ENCODE results near the gene CTNNBIP1.

CTNNBIP1 gene

DNA sequence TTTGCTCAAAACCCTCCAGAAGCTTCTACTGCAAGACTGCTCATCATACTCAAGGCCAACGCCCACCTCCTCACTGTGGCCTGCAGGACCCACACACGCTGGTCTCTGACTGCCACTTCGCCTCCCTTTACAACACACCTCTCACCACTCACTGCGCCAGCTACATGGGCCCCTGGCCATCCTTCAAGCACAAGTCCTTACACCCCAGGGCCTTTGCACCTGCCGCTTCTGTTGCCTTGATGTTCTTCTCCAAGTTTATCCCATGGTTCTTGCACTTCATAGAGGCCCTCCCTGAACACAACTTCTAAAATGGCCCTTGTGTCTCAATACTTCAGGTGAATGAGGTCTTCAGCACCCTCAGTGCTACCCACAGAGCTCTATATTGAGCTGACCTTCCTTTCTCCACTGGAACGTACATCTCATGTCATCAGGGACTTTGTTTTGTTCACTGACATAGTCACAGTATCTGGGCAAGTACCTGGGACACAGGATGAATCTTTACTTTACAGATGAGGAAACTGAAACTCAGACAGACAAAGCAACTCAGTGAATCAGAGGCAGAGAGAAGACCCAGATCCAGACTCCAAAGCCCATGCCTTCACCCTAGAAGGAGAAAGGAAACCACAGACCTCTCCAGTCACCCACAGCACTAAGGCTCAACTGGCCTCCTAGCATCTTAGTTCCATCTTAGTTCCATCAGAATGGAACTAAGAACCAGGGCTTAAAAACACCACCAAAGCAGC is 51.6 kb downstream of the CTNNBIP1 start:
- no peak for DNase-seq

DNA sequence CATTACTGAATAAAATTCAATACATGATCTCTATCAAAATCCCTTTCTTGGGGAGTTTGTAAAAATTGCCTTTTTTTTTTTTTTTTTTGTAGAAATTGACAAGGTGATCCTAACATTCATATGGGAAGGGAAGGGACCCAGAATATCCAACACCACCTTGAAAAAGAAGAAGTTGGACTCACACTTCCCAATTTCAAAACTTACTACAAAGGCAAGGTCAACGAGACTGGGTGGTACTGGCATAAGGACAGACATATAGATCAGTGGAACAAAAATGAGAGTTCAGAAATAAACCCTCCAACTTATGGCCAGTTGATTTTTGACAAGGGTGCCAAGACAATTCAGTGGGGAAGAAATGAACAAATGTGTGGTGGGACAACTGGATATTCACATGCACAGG is 54.9 kb downstream of the CTNNBIP1 start:
- no peak for DNase-seq

DNA sequence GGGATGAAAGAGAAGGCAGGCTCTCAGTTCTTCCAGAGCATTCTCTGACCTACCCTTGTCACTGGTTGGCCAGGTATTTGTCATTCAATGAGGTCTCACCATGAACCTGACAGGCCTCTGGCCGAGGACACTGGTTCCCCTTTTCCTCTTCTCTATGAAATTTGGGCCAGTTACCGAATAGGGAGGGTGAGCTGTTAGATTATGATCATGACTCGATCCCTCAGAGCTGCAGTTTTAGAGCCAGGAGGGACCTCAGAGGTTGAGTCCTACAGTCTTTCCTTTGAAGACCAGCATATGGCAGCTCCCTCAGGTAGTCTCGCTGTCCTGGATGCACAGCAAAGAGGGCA is 56.8 kb downstream of the CTNNBIP1 start:
- no peak for DNase-seq

DNA sequence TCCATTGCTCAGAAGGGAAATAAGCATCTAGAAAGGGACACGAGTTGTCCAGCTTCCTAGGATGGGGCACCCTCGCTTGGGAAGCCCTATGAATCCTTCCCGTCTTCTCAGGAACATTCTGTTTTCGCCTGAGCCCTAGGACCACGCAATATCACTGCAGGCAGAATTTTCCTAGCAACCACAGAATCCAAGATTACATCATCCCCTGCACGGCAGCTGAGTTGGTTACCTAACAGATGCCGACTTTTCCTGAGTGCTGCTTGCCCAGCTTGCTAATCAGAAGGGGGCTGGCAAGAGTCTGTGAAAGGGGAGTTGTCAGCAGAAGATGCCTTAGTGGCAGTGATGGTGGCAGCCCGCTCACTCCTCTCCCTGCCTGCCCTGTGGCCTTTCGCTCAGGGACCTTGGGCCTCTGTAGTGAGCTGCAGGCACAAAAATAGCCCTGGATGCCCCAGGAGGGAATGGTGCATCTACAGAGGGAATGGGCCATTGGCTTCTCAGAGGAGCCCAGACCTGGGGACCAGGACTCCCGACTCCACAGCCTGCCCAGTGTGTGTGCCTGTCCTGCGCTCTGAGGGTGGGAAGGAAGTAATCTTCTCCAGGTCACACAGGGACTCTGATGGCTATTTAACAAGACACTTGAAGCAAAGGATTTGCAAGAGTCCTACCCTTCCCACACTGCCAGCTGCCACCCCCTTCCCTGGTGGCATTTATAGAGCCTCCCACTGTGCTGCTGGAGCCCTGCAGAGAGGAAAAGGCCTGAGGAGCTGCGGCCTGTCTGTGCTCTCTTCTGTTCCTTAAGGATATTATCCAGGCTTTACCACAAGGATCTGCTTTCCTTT is 57.4 kb downstream of the CTNNBIP1 start:
- DNase-seq = no peak

DNA sequence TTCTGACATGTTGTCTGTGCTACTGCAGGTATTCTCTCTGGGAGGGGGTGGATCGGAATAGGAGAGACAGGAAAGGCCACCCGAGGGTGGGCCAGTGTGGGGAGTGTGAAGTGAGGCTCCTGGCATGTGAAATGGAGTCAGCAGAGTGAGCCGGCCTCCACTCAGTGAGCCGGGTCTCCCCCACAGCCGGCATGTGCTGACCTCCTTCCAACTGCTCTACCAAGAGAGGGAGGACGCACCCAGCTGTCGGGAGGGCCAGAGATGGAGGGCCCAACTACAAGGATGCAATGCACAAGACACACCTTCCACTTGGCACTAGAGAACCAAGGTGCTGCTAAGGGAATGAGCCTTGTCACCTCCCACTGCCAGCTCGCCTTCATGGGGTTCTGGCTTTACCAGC is 58.1 kb downstream of the CTNNBIP1 start:
- DNase-seq = no peak

DNA sequence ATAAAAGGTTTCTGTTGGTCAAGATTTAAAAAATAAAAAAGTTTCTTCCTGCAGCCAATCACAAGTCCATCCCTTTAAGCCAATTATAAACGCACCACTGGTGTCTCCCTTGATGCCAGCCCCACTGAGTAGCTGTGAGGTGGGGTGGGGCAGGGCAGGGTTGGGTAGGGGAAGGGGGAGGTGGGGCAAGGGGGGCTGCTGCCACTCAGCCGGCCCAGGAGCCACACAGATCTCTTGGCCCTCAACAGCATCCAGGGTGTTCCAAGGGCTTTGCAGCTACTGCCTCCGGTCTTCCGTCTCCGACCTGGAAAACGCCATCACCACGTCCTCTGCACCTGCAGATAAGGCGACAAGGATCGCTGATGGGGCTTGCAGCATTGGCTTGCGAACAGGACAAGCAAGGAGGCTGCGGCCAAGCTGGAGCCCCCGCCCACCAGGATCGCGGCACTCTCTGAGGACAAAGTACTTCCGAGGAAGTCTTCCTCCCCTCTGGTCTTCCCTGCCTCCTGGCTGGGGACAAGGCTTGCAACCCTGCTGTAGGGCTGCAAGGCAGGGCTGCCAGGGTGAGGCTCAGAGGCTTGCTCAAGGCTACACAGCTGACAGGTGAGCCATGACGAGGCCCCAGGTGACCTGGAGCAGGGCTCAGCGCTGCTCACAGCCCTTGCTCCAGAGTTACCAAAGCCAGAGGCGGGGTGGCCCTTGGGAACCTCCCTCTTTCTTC is 59.5 kb downstream of the CTNNBIP1 start:
- no peak for DNase-seq

DNA sequence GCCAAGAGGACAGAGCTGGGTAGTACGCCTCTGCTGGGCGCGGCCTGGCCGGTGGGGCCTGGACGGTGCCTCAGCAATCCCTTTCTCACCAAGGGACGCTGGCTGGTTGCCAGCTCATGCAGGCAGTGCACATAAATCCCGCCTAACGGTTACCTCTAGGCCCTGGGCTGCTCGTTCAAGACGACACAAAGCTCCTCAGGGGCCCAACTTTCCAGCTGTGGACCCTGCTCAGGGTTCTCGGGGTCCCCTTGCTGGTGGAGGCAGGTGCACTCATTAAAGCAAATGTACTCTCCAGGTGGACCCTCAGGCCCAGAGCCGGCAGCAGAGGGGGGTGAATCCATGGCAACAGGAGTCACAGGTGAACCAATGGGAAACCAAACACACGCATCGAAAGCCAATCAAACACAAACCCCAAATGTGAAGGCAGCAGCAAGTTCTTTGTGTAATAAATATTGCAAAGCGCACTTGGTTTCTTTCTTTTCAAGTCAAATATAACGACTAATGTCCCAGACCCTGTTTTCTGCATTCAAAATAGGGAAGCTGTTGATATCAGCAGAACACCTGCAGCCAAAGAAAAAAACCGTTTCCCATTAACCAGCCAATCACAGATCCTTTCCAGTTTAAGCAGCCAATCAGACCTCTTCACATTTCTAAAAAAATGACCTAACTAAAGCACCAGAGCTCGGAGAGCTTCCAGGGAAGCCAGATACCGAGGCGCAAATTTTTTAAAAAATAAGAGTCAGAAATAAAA is 60.2 kb downstream of the CTNNBIP1 start:
- DNase-seq = no peak

DNA sequence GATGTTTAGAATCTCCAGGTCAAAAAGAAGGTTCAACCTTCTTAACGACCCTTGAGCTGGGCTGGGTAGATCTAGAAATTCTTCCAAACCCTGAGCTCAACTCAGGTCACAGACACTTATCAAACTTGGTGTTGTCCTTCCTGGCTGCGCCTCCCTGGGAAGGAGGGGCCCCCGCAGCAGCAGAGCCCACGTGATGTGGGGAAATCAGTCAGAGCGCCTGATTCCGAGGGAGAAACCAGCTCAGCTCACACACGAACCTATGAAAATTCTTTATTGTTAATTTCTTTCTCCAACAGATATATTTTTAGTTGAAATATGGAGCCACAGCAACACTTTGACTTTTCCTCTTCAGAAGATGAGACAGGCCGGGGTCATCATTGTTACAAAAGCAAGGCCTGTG is 62.0 kb downstream of the CTNNBIP1 start:
- no peak for DNase-seq

DNA sequence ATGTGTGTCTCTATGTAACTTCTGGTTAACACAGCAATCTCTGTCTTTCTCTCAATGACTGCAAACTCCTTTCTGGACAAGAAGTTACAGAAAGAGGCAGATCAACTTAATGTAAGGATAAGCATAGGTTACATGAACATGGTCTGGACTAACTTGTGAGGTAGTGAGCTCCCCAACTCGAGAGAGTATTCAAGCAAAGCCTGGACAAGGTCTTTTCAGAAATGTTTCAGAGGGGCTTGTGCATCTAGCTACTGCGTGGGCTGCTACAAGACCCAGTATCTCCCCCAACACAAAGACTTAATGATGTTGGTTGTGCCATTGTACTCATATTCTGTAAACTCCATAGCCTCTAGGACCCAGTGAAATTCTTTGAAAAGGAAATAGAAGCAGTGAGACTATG is 62.8 kb downstream of the CTNNBIP1 start:
- DNase-seq = no peak

DNA sequence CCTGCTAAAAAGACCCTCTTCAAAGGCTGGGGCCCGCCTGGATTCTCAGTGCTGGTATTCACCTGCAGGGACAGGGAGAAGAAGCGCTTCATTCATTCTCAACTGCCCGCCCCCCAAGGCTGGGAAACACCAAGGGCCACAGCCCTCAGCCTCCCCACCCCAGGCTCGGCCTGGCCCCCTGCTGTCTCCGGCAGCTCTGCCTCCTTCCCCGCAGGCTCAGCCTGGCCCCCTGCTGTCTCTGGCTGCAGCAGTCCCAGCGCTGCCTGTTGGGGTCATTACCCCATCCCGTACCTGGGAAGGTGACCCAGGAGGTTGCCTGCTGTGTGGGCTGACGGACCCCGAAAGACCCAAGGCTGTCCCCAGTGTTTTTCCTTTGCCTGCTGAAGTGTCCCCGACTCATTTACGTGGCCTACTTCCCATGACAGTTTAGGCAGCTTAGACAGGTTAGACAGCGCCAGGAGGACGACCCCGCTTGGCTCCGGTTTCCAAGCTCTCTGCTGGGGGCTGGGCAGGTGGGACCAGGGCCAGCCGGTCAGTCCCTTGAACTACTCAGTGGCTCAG is 63.4 kb downstream of the CTNNBIP1 start:
- DNase-seq = no peak

DNA sequence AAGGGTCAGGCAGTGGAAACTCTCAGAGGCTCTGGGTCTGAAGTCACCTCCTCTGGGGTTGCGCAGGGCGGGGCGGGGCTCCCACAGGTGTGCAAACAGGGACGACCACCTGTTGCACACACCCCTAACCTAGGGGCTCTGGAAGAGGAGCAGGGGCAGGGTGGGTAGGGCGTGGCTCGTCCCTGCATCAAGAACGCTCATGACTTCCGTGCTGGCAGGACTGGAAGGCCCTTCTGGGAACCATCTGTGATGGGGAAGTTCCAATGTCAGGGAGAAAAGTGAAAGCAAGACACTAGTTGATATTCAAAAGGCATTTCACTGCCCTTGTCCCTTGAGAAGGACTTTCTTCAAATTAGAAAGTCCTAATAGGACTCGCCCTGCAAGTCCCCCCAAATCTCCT is 64.2 kb downstream of the CTNNBIP1 start:
- no peak for DNase-seq

DNA sequence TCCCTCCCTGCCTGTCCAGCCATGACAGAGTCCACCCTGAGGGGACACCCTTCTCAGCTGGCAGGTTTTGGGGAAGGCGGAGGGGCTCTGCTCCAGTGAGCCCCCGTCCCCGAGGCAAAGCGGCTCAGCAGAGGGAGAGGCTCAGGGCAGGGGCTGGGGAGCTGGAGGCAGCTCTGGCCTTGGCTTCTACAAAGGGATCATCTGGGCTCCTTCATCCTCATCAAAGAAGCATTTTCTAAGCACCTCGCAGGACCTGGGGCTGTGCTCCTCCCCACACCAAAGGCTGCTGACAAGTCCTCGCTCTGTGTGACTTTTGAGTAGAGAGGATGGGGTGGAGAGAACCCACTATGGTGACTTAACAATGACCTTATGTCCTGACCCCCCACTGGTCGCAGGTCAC is 65.3 kb downstream of the CTNNBIP1 start:
- no peak for DNase-seq

DNA sequence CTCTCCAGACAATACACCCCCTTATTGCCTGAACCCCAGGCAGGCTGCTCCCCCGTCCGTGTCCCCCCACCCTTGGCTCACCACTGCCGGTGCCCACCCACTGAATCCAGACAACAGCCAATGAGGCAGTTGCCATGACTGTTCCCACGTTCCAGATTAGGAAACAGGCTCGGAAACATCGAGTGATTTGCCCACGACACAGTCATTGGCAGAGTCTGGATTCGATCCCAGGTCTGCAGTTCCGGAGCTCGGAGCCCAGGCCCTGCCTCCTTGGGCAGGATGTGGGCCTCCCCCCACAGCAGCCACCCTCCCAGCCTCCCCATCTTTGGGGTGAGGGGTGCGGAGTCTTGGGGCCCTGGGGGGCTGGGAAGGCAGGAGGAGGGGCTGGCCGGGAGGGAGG is 66.0 kb downstream of the CTNNBIP1 start:
- DNase-seq = no peak

DNA sequence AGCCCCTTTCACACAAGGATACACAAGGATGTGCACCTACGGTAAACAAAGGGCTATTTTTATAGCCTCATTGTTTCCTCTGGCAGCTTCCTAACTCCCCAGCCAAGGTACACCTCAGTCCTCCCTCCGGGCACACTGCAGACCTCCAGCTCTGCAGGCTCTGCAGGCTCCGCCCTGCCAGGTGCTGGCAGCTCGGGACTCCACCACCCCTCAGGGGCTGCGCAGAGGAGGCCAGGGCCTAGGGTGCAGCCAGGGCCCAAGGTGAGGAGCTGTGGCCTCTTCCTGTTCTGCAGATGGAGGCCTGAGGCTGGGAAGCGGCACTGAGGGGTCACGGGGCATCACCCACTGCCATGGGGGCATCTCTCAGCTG is 66.5 kb downstream of the CTNNBIP1 start:
- no peak for DNase-seq

DNA sequence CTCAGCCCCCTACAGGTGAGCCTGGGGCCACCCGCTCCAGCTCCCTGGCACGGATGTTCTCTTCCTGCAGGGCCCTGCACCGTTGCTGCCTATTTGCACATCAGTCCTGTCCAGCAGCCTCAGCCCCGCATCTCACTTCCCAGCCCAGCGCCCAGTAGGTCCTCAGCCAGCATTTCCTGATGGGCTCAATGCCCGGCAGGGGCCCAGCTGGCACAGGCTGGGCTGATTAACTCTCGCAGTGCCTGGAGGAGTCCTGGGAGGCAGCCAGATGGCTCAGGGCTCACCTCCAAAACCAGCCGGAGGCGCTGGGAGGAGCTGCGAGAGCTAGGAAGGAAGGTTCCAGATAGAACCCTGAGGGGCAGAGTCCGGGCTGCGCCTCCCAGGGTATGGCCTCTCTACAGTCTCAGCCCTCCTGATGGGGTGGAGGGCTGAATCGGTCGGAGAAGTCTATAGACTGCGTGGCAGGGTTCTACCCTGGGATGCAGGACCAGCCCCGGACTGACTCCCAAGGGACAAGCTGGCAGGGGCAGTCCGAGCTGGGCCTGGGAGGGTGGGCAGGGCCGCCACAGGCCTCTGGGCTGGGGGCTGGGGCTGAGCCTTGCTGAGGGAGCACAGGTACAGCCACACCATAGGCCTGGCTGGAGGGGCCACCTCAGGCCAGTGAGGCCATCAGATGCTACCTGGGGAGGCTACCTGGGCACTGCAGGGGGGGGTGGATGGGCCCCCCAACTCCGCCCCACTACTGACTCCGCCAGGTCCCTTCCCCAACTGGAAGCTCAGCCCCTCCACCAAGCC is 67.1 kb downstream of the CTNNBIP1 start:
- DNase-seq = no peak

DNA sequence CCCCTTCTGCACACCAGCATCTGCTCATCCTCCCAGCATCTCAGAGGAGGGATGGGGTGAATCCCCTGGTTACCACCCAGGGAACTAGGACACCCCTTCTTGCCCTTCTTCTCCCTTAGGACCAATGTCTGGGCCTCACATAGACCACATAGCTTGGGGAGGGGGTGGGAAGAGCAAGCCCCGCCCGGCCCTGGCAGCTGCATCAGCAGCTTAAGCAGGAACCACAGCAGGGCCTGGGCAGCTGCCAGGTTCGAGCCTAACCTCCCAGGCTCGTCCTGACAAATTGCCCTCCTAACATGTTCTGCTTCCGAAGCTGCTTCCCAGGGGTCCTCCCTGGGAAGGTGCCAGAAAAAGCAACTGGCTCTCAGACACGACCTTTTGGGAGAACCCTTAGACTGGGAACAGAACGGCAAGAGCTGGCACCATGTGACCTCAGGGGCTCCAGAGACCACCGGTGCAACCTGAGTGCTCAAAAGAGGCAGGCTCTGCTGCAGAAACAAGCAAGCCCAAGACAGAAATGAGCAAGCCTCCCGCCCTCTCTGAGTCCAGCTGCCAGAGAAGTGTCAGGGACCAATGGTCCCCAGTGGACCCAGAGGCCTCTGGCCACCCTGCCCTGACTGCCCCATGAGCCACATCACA is 67.9 kb downstream of the CTNNBIP1 start:
- DNase-seq = no peak

DNA sequence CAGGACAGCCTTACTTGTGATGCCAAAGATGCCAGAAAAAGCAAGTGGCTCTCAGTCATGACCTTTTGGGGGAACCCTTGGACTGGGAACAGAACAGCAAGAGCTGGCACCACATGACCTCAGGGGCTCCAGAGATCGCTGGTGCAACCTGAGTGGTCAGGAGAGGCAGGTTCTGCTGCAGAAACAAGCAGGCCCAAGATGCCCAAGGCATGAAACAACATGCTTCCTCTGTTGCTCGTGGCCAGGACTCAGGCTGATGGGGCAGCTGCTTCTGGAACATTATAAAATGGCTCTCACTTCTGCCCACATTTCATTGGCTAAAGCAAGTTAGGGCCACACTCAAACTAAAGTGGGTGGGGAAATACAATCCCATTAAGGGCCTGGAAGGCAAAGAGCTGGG is 68.6 kb downstream of the CTNNBIP1 start:
- DNase-seq = no peak

DNA sequence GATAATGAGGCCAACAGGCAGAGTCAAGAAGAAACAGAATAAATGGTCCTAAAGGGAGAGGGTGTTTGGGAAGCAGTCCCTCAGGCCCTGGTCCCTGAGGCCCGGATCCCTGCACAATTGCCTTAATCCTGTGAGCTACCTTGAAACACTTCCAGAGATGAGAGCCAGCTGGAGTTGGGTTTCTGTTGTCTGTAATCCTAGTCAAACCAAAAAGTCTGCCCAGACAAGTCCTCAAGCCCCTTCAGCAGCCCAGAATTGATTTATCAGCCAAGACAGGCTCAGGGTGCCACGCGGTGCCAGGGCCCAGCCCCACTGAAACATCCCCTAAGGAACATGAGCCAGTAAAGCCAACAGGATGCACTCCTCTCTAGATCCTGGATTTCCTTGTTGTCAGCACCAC is 69.9 kb downstream of the CTNNBIP1 start:
- DNase-seq = no peak

DNA sequence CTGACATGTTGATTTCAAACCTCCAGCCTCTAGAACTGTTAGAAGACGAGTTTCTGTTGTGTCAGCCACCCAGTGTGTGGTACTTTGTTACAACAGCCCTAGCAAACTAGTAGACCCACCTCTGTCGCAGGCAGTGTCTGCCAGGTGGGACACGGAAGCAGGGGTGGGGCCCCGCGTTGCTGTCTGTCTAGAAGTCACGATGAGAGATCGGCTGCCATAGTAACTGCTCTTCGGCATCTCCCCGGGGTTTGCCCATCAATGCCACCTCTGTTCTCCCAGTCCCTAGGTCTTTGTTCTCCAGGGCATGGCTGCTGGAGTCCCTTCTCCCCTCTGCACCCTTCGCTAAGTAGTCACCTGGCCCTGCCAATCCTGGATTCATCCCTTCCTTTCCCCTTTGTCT is 71.1 kb downstream of the CTNNBIP1 start:
- no peak for DNase-seq

DNA sequence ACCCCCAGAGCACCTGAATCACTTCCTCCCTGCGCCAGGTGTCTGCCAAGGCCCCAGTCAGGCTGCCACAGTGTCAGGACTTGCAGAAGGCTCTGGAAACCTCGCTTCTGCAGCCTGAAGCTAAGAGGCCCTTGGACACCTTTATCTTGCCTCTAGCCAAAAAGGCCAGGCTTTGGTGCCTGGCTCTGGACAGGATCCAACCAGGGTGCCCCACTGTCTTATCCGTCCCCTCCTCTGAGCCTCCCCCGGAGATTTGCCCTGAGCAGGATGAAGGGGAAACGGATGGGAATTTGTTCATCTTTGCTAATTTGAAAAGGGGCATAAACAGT is 73.5 kb downstream of the CTNNBIP1 start:
- DNase-seq = no peak

Measured in right kidney (tissue), 1 donor.